WTC11 (cell line): ENCODE measurements around the gene SPSB3. TPM values are rescaled to one million over a fixed set of nuclear protein-coding genes. Genes with fewer than 3 reads are reported as not detected.

Experiments used
- ATAC-seq: fragments of 200-7000 bp; cut with Tn5 transposase; 2 replicates; pipeline ENCODE4 v1.10.0; 2021; ENCODE audit warnings: mild to moderate bottlenecking, moderate library complexity
- CTCF ChIA-PET: fragments of 300-600 bp; sonication (Branson Sonifier 250); formaldehyde crosslinking; loops from one replicate; lab custom pipeline; 2021; ENCODE audit warnings: antibody characterized with exemption; lab: Charles Lee
- POLR2A ChIA-PET: fragments of 350-600 bp; sonication (Branson Sonifier 250); formaldehyde crosslinking; loops from one replicate; lab custom pipeline; 2021; ENCODE audit warnings: antibody characterized with exemption; lab: Charles Lee
- DNase-seq: peaks from one replicate; pipeline ENCODE4 v3.0.0; 2021; ENCODE audit warnings: low spot score
- H3K27ac Mint-ChIP-seq: 2 replicates; pipeline ENCODE4 v1.8.0; 2021; ENCODE audit warnings: mixed read lengths
- H3K27me3 Mint-ChIP-seq: 2 replicates; pipeline ENCODE4 v1.8.0; 2021; ENCODE audit warnings: low read depth, mild to moderate bottlenecking, moderate library complexity, mixed read lengths
- H3K36me3 Mint-ChIP-seq: 2 replicates; pipeline ENCODE4 v1.8.0; 2021; ENCODE audit warnings: mixed read lengths
- H3K4me1 Mint-ChIP-seq: 2 replicates; pipeline ENCODE4 v1.8.0; 2022; ENCODE audit warnings: mixed read lengths
- H3K4me3 Mint-ChIP-seq: 2 replicates; pipeline ENCODE4 v1.8.0; 2021; ENCODE audit warnings: mild to moderate bottlenecking, moderate library complexity, mixed read lengths
- H3K9me3 Mint-ChIP-seq: 2 replicates; pipeline ENCODE4 v1.8.0; 2021; ENCODE audit warnings: mixed read lengths
- AR ChIP-seq: fragments of 250-450 bp; sonication (Bioruptor Pico); IDR thresholded peaks from 2 replicates; pipeline ENCODE4 v1.9.0; 2021; ENCODE audit warnings: mild to moderate bottlenecking
- ARID4B ChIP-seq: sonication (generic); formaldehyde crosslinking; IDR thresholded peaks from 2 replicates; pipeline ENCODE4 v1.8.0; 2023; ENCODE audit warnings: missing genetic modification reagents, mild to moderate bottlenecking, borderline replicate concordance
- CTCF ChIP-seq: fragments of 200-600 bp; IDR thresholded peaks from 2 replicates; pipeline ENCODE4 v1.8.0; 2022; ENCODE audit warnings: antibody characterized with exemption
- E2F4 ChIP-seq: sonication (generic); formaldehyde crosslinking; IDR thresholded peaks from 2 replicates; pipeline ENCODE4 v1.8.1; 2022; ENCODE audit warnings: low read depth, mild to moderate bottlenecking, moderate library complexity, missing genetic modification reagents, borderline replicate concordance
- ELF4 ChIP-seq: sonication (generic); formaldehyde crosslinking; IDR thresholded peaks from 2 replicates; pipeline ENCODE4 v1.8.1; 2022; ENCODE audit warnings: low read depth, mild to moderate bottlenecking, moderate library complexity, missing genetic modification reagents
- GTF2I ChIP-seq: fragments of 250-450 bp; sonication (Bioruptor Pico); conservative IDR thresholded peaks from 2 replicates; pipeline ENCODE4 v1.4.0; 2021; ENCODE audit warnings: mild to moderate bottlenecking
- JAZF1 ChIP-seq: fragments of 250-450 bp; sonication (Bioruptor Pico); IDR thresholded peaks from 2 replicates; pipeline ENCODE4 v1.9.0; 2021; ENCODE audit warnings: moderate library complexity, mild to moderate bottlenecking, inconsistent platforms
- MLX ChIP-seq: sonication (generic); formaldehyde crosslinking; IDR thresholded peaks from 2 replicates; pipeline ENCODE4 v1.8.1; 2023; ENCODE audit warnings: mild to moderate bottlenecking, missing genetic modification reagents, moderate library complexity
- PRRX2 ChIP-seq: fragments of 250-450 bp; sonication (Bioruptor Pico); IDR thresholded peaks from 2 replicates; pipeline ENCODE4 v1.8.0; 2021; ENCODE audit warnings: mild to moderate bottlenecking
- SP1 ChIP-seq: sonication (generic); formaldehyde crosslinking; conservative IDR thresholded peaks from 2 replicates; pipeline ENCODE4 v1.8.1; 2022; ENCODE audit warnings: missing genetic modification reagents
- USF1 ChIP-seq: sonication (generic); formaldehyde crosslinking; IDR thresholded peaks from 2 replicates; pipeline ENCODE4 v1.8.0; 2022; ENCODE audit warnings: mild to moderate bottlenecking, missing genetic modification reagents
- ZBTB21 ChIP-seq: sonication (generic); formaldehyde crosslinking; IDR thresholded peaks from 2 replicates; pipeline ENCODE4 v1.8.1; 2023; ENCODE audit warnings: mild to moderate bottlenecking, missing genetic modification reagents, borderline replicate concordance
- ZNF263 ChIP-seq: sonication (generic); formaldehyde crosslinking; IDR thresholded peaks from 2 replicates; pipeline ENCODE4 v1.8.1; 2022; ENCODE audit warnings: low read depth, mild to moderate bottlenecking, moderate library complexity, missing genetic modification reagents
- ZNF281 ChIP-seq: sonication (generic); formaldehyde crosslinking; IDR thresholded peaks from 2 replicates; pipeline ENCODE4 v1.8.0; 2023; ENCODE audit warnings: mild to moderate bottlenecking, missing genetic modification reagents
- total RNA-seq: library from RNA; stranded (reverse); gene quantifications from 3 replicates; pipeline ENCODE4 v1.2.3, GENCODE V29; 2021

SPSB3 gene
- total RNA-seq, 1 experiment from 2014 or later: 32.8 TPM

- TF ChIP-seq SP1 (CRISPR knock-in tag) (no peak), ZBTB21 (CRISPR knock-in tag) (no peak), USF1 (CRISPR knock-in tag) (no peak), E2F4 (CRISPR knock-in tag) (no peak), MLX (no peak), JAZF1 (CRISPR knock-in tag) (no peak), ELF4 (CRISPR knock-in tag) (no peak), PRRX2 (CRISPR knock-in tag) (no peak), CTCF (no peak), ARID4B (CRISPR knock-in tag) (no peak), AR (CRISPR knock-in tag) (no peak), GTF2I (CRISPR knock-in tag) (no peak), ZNF281 (CRISPR knock-in tag) (no peak), ZNF263 (CRISPR knock-in tag) (no peak)
- no peak overlapping the region for H3K4me3 Mint-ChIP-seq
- no peaks in the 10 kb centered on the region for H3K27me3 Mint-ChIP-seq
- ChIA-PET POLR2A (no interaction called here), CTCF (interaction anchor here (1.5 kb wide), 1 partner anchor 144 kb away, joined by 3 read pairs; no protein-coding TSS in a partner anchor)
- no peaks in the 10 kb centered on the region for H3K4me1 Mint-ChIP-seq
- ATAC-seq (no peak), DNase-seq (no peak)
- H3K27ac Mint-ChIP-seq: no peak overlapping the region
- H3K9me3 Mint-ChIP-seq: no peaks in the 10 kb centered on the region
- H3K36me3 Mint-ChIP-seq: peaks cover 5% of the 10 kb centered on the region
Measured at GRCh38 chr16:1788095-1788707, 5.8 kb upstream of the SPSB3 start.
